ENCODE measurements around the gene EMC7. TPM values are rescaled to one million over a fixed set of nuclear protein-coding genes. Genes with fewer than 3 reads are reported as not detected.
"Not testable (repeated sequence)": the region's sequence is repeated elsewhere in the genome, so short reads cannot be mapped to it uniquely, and the experiment has no call there.

The EMC7 gene
- total RNA-seq, 1 donor from 2014 or later: 31.9 TPM

DNA sequence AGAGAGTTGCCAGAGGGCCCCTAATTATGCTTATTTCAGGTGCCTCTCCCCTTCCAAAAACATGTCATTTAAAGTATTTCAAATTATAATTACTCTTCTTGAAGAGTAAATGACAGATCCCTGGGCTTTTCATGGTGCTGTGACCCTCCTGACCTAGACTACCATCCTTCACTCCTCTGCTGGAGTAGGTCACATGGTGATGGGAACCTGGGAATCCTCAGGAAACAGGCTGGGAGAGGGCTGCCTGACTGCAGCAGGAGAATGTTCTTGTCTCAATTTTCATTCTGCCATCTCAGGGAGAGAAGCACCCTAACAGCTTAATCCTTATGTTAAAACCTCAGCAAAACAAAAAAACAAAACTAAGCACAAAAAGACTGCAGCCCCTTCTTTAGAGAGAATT lies 24.9 kb upstream of the EMC7 start:
- ChIA-PET POLR2A (no interaction called here), CTCF (no interaction called here)
- intact Hi-C loops (cut with micrococcal nuclease): no loop called here
- TF ChIP-seq, protein P1, sequence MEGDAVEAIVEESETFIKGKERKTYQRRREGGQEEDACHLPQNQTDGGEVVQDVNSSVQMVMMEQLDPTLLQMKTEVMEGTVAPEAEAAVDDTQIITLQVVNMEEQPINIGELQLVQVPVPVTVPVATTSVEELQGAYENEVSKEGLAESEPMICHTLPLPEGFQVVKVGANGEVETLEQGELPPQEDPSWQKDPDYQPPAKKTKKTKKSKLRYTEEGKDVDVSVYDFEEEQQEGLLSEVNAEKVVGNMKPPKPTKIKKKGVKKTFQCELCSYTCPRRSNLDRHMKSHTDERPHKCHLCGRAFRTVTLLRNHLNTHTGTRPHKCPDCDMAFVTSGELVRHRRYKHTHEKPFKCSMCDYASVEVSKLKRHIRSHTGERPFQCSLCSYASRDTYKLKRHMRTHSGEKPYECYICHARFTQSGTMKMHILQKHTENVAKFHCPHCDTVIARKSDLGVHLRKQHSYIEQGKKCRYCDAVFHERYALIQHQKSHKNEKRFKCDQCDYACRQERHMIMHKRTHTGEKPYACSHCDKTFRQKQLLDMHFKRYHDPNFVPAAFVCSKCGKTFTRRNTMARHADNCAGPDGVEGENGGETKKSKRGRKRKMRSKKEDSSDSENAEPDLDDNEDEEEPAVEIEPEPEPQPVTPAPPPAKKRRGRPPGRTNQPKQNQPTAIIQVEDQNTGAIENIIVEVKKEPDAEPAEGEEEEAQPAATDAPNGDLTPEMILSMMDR (IDR thresholded peaks at IDR 0.05): no peak
- H3K27ac Mint-ChIP-seq: no peak overlapping the region
- peaks cover 6% of the 10 kb centered on the region for H3K27me3 Mint-ChIP-seq
- no peak overlapping the region for H3K4me3 Mint-ChIP-seq
- no peaks in the 10 kb centered on the region for H3K9me3 Mint-ChIP-seq
- H3K36me3 Mint-ChIP-seq (ENCODE audit: low read depth): no peaks in the 10 kb centered on the region
- DNase-seq (no peak), ATAC-seq (ENCODE audit: low read depth) (no peak)
- H3K4me1 Mint-ChIP-seq: no peaks in the 10 kb centered on the region

DNA sequence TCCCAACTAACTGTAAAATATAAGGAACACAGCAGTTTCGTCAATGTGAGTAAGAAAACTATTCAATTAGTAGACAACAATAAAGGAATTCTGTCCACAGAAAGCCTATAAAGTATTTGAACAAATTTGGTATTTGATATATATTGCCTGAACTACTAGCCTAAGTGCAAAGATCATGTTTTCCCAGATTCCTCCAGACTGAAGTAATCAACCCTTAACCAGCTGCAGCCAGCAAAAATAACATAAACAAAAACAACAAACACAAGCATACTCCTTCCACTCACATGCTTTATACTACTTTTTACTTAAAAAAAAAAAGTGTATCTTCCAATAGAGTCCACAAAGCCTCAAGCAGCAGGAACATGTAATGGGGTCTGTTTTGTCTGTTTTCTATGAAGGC lies 24.3 kb upstream of the EMC7 start:
- Mint-ChIP-seq H3K4me3 (no peak overlapping the region), H3K4me1 (no peaks in the 10 kb centered on the region), H3K9me3 (no peaks in the 10 kb centered on the region), H3K27me3 (peaks cover 6% of the 10 kb centered on the region), H3K36me3 (ENCODE audit: low read depth) (no peaks in the 10 kb centered on the region), H3K27ac (no peak overlapping the region)
- DNase-seq: no peak
- TF ChIP-seq, protein P1 (IDR thresholded peaks at IDR 0.05): no peak
- CTCF ChIA-PET: no interaction called here
- intact Hi-C loops (cut with micrococcal nuclease): no loop called here
- POLR2A ChIA-PET: no interaction called here
- ATAC-seq (ENCODE audit: low read depth): no peak

DNA sequence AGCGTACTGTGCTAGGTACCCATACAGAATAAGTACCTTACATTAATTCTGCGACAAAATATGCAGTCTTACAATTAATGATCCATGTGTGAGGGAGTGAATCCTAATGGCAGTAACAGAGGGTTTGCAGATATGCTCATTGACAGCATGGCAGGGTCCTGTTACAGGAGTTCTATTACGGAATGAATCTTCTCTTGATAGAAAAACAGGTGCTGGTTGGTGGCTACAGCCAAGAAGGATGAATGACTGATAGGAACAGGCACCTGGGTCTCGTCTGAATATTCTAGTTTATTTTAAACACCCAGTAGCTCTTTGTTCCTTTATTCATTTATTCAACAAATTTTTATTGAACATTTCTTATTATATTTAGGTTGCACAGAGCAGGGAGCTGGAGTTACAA lies 23.0 kb upstream of the EMC7 start:
- ChIA-PET CTCF (no interaction called here), POLR2A (no interaction called here)
- ATAC-seq (ENCODE audit: low read depth): no peak
- no peaks in the 10 kb centered on the region for H3K36me3 Mint-ChIP-seq (ENCODE audit: low read depth)
- no peak overlapping the region for H3K4me3 Mint-ChIP-seq
- intact Hi-C loops (cut with micrococcal nuclease): no loop called here
- no peaks in the 10 kb centered on the region for H3K4me1 Mint-ChIP-seq
- H3K27me3 Mint-ChIP-seq: peaks cover 14% of the 10 kb centered on the region
- TF ChIP-seq, protein P1 (IDR thresholded peaks at IDR 0.05): no peak
- H3K9me3 Mint-ChIP-seq: no peaks in the 10 kb centered on the region
- H3K27ac Mint-ChIP-seq: no peak overlapping the region
- no peak for DNase-seq

DNA sequence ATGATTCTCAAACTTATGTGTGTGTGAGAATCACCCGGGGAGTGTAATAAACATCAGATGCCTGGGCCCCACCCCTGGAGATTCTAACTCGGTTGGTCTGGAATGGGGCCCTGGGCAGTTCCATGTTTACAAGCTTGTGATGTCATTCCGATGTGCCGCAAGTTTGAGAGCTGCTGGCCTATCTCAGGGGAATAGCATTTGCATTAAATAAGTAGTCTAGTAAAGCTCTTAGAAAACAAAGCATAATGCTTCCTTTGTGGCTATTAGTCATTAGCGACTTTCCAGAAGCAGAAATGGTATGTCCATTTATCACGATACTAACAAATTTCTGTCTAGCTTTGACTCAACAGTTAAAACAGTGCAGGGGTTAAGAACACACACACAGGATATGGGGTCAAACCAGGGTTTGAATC lies 21.1 kb upstream of the EMC7 start:
- no peaks in the 10 kb centered on the region for H3K9me3 Mint-ChIP-seq
- no peak for ATAC-seq (ENCODE audit: low read depth)
- H3K4me3 Mint-ChIP-seq: no peak overlapping the region
- TF ChIP-seq, protein P1 (IDR thresholded peaks at IDR 0.05): no peak
- ChIA-PET CTCF (no interaction called here), POLR2A (no interaction called here)
- intact Hi-C loops (cut with micrococcal nuclease): no loop called here
- H3K27me3 Mint-ChIP-seq: peaks cover 16% of the 10 kb centered on the region
- no peak for DNase-seq
- no peaks in the 10 kb centered on the region for H3K4me1 Mint-ChIP-seq
- no peak overlapping the region for H3K27ac Mint-ChIP-seq
- H3K36me3 Mint-ChIP-seq (ENCODE audit: low read depth): no peaks in the 10 kb centered on the region

DNA sequence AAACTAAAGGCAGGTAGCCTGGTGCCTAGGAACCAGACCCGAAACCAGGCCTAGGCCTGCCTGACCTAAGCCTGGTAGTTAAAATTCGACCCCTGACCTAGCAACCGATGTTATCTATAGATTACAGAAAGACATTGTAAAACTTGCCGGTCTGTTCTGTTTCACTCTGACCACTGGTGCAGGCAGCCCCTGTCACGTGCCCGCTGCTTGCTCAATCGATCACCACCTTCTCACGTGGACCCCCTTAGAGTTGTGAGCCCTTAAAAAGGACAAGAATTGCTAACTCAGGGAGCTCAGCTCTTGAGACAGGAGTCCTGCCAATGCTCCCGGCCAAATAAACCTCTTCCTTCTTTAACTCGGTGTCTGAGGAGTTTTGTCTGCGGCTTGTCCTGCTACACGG lies 20.1 kb upstream of the EMC7 start:
- DNase-seq; H3K4me1 Mint-ChIP-seq; H3K27ac Mint-ChIP-seq; H3K9me3 Mint-ChIP-seq; POLR2A ChIA-PET; CTCF ChIA-PET; ATAC-seq (ENCODE audit: low read depth); intact Hi-C loops (cut with micrococcal nuclease); H3K36me3 Mint-ChIP-seq (ENCODE audit: low read depth); H3K4me3 Mint-ChIP-seq: not testable (repeated sequence)
- peaks cover 16% of the 10 kb centered on the region for H3K27me3 Mint-ChIP-seq

DNA sequence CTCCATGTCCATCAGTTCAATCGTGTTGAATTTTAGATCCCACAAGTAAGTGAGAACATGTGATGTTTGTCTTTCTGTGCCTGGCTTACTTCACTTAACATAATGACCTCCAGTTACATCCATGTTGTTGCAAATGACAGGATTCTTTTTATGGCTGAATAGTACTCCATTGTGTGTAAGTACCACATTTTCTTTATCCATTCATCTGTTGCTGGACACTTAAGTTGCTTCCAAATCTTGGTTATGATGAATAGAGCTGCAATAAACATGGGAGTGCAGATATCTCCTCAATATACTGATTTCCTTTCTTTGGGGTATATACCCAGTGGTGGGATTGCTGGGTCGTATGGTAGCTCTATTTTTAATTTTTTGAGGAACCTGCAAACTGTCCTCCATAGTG lies 18.8 kb upstream of the EMC7 start:
- CTCF ChIA-PET; H3K27ac Mint-ChIP-seq; H3K9me3 Mint-ChIP-seq; H3K36me3 Mint-ChIP-seq (ENCODE audit: low read depth); H3K4me1 Mint-ChIP-seq; H3K4me3 Mint-ChIP-seq; intact Hi-C loops (cut with micrococcal nuclease); ATAC-seq (ENCODE audit: low read depth); DNase-seq; POLR2A ChIA-PET: not testable (repeated sequence)
- H3K27me3 Mint-ChIP-seq: peaks cover 16% of the 10 kb centered on the region
